Smooth muscle cell (in vitro differentiated cells): ENCODE measurements around the gene FAP. TPM values are rescaled to one million over a fixed set of nuclear protein-coding genes. Genes with fewer than 3 reads are reported as not detected.
A peak's percentile ranks its signal among the peaks of the same experiment; 100 is the strongest.

Experiments
- DNase-seq: peaks from one replicate; lab custom pipeline; 2025; ENCODE audit not compliant: unreplicated experiment; lab: John Stamatoyannopoulos, UW
- H2AFZ ChIP-seq: fragments of 200-600 bp; sonication (generic); 2 replicates; pipeline ENCODE4 v1.6.0; 2016; ENCODE audit warnings: antibody characterized with exemption, low read depth, mild to moderate bottlenecking
- H3F3A ChIP-seq: fragments of 200-600 bp; sonication (generic); 2 replicates; pipeline ENCODE4 v1.6.0; 2017; ENCODE audit warnings: antibody characterized with exemption, low read depth
- H3K27ac ChIP-seq: fragments of 200-600 bp; sonication (generic); 2 replicates; pipeline ENCODE4 v1.5.1; 2016; ENCODE audit warnings: low read depth, mild to moderate bottlenecking
- H3K27me3 ChIP-seq: fragments of 200-600 bp; sonication (generic); 2 replicates; pipeline ENCODE4 v1.6.1; 2016; ENCODE audit warnings: low read depth, mild to moderate bottlenecking
- H3K36me3 ChIP-seq: fragments of 200-600 bp; sonication (generic); 2 replicates; pipeline ENCODE4 v1.5.1; 2016; ENCODE audit warnings: low read depth
- H3K4me1 ChIP-seq: fragments of 200-600 bp; sonication (generic); 2 replicates; pipeline ENCODE4 v1.5.1; 2016; ENCODE audit warnings: low read depth
- H3K4me2 ChIP-seq: fragments of 200-600 bp; sonication (generic); 2 replicates; pipeline ENCODE4 v1.6.0; 2016; ENCODE audit warnings: mild to moderate bottlenecking
- H3K4me3 ChIP-seq: fragments of 200-600 bp; sonication (generic); 2 replicates; pipeline ENCODE4 v1.5.1; 2016; ENCODE audit warnings: mild to moderate bottlenecking
- H3K79me2 ChIP-seq: fragments of 200-600 bp; sonication (generic); 2 replicates; pipeline ENCODE4 v1.6.0; 2016; ENCODE audit warnings: low read depth, mild to moderate bottlenecking
- H3K9ac ChIP-seq: fragments of 200-600 bp; sonication (generic); 2 replicates; pipeline ENCODE4 v1.6.0; 2016; ENCODE audit warnings: low read depth
- H3K9me3 ChIP-seq: fragments of 200-600 bp; sonication (generic); replicated peaks from 2 replicates; pipeline ENCODE4 v1.5.1; 2016; ENCODE audit warnings: low read depth
- H4K20me1 ChIP-seq: fragments of 200-600 bp; sonication (generic); 2 replicates; pipeline ENCODE4 v1.6.0; 2016; ENCODE audit warnings: low read depth
- CTCF ChIP-seq: fragments of 200-600 bp; sonication (generic); IDR thresholded peaks from 2 replicates; pipeline ENCODE4 v1.5.1; 2017; ENCODE audit warnings: borderline replicate concordance, mild to moderate bottlenecking, antibody characterized with exemption; ENCODE audit not compliant: insufficient read depth, poor library complexity, severe bottlenecking
- WGBS: methylation state at CpG from one replicate; pipeline ENCODE4 v1.1.7; 2016; ENCODE audit warnings: low lambda C conversion rate; 5-methylcytosine and 5-hydroxymethylcytosine counted together
- polyA plus RNA-seq: library from polyadenylated mRNA; unstranded; fragments of >200 nt; fragmentation: Nextera tagmentation; extraction: Ambion mirVana; gene quantifications from 2 replicates; pipeline ENCODE4 v1.2.1, GENCODE V29; 2016
- total RNA-seq: library from RNA; depleted of rRNA; stranded (reverse); fragments of >200 nt; gene quantifications from 2 replicates; pipeline ENCODE4 v1.2.3, GENCODE V29; 2014

Gene FAP
- total and polyA plus RNA-seq, 2 experiments from 2014 or later: 29.6 to 47.0 TPM

GRCh38 chr2:162244541-162245031 is 1.3 kb upstream of the FAP start:
- WGBS: 3% methylated on average over 2 of the region's 2 CpGs
- Histone ChIP-seq H3K4me1 (peaks cover 39% of the 10 kb centered on the region), H4K20me1 (no peaks in the 10 kb centered on the region), H3K27ac (peak overlapping the region; percentile 99), H3K9me3 (no peaks in the 10 kb centered on the region), H3K27me3 (no peaks in the 10 kb centered on the region), H3F3A (peaks cover 32% of the 10 kb centered on the region), H3K9ac (peak overlapping the region; percentile 82), H3K4me2 (peak overlapping the region; percentile 86), H3K36me3 (no peaks in the 10 kb centered on the region), H2AFZ (no peak overlapping the region), H3K4me3 (peak overlapping the region; percentile 42), H3K79me2 (peaks cover 21% of the 10 kb centered on the region)
- no peak for DNase-seq
- no peak for TF ChIP-seq CTCF

- no peaks in the 10 kb centered on the region for H4K20me1 ChIP-seq
- no peaks in the 10 kb centered on the region for H3K9me3 ChIP-seq
- H3K4me1 ChIP-seq: peaks cover 39% of the 10 kb centered on the region
- no peaks in the 10 kb centered on the region for H3K27me3 ChIP-seq
- peak overlapping the region; percentile 82 for H3K9ac ChIP-seq
- H3K4me2 ChIP-seq: peak overlapping the region; percentile 86
- 56% methylated on average over 1 of the region's 1 CpG for WGBS
- H3K36me3 ChIP-seq: no peaks in the 10 kb centered on the region
- peaks cover 32% of the 10 kb centered on the region for H3F3A ChIP-seq
- DNase-seq: no peak
- H3K79me2 ChIP-seq: peaks cover 25% of the 10 kb centered on the region
- peak overlapping the region; percentile 99 for H3K27ac ChIP-seq
- no peak for TF ChIP-seq CTCF
- peak overlapping the region; percentile 42 for H3K4me3 ChIP-seq
- no peak overlapping the region for H2AFZ ChIP-seq
These were observed 470 bp upstream of the FAP start for GRCh38 chr2:162243715-162244114.

- peak overlapping the region; percentile 82 for H3K9ac ChIP-seq
- no peak overlapping the region for H2AFZ ChIP-seq
These were observed 512 bp downstream of the FAP start for GRCh38 chr2:162242586-162243280.

More at GRCh38 chr2:162242586-162243280, 512 bp downstream of the FAP start:
- Histone ChIP-seq H3F3A (peaks cover 32% of the 10 kb centered on the region), H3K9me3 (no peaks in the 10 kb centered on the region), H3K4me1 (peaks cover 39% of the 10 kb centered on the region), H4K20me1 (no peaks in the 10 kb centered on the region), H3K4me3 (peak overlapping the region; percentile 42), H3K27ac (peak overlapping the region; percentile 99), H3K27me3 (no peaks in the 10 kb centered on the region), H3K4me2 (peak overlapping the region; percentile 86), H3K36me3 (no peaks in the 10 kb centered on the region), H3K79me2 (peaks cover 28% of the 10 kb centered on the region)
- WGBS: 38% methylated on average over 5 of the region's 5 CpGs
- no peak for TF ChIP-seq CTCF
- no peak for DNase-seq
